ENCODE results near the gene RPL10A. TPM values are rescaled to one million over a fixed set of nuclear protein-coding genes. Genes with fewer than 3 reads are reported as not detected.
A peak's percentile ranks its signal among the peaks of the same experiment; 100 is the strongest.

The RPL10A gene
- 2,473 and 2,643 TPM in 2 replicates for total RNA-seq (2014; rRNA removed; shearing (Covaris generic))
- 1,541 and 1,581 TPM in 2 replicates for total RNA-seq (2022)
- percentile 99 among the genes with signal in this experiment for Bru-seq, nascent RNA
- percentile 99 among the genes with signal in this experiment for BruChase-seq, experiment 1, labeled RNA remaining after a 6-hour chase
- percentile 98 among the genes with signal in this experiment for BruChase-seq, experiment 2, labeled RNA remaining after a 2-hour chase
- long read RNA-seq, transcript RPL10A-204 (6 exons, 962 nt), result minor isoform, 8 of 1,149 reads
- long read RNA-seq, transcript RPL10A-202 (5 exons, 1,063 nt), result minor isoform, 50 of 1,149 reads
- long read RNA-seq, transcript RPL10A-203 (5 exons, 1,069 nt), result minor isoform, 21 of 1,149 reads
- long read RNA-seq, transcript RPL10A-201 (6 exons, 716 nt), result major isoform, 988 of 1,149 reads
- long read RNA-seq, partial matches to known transcripts, result 48 of 1,149 reads
- long read RNA-seq, other reads (novel, unspliced or antisense), result 34 of 1,149 reads

DNA sequence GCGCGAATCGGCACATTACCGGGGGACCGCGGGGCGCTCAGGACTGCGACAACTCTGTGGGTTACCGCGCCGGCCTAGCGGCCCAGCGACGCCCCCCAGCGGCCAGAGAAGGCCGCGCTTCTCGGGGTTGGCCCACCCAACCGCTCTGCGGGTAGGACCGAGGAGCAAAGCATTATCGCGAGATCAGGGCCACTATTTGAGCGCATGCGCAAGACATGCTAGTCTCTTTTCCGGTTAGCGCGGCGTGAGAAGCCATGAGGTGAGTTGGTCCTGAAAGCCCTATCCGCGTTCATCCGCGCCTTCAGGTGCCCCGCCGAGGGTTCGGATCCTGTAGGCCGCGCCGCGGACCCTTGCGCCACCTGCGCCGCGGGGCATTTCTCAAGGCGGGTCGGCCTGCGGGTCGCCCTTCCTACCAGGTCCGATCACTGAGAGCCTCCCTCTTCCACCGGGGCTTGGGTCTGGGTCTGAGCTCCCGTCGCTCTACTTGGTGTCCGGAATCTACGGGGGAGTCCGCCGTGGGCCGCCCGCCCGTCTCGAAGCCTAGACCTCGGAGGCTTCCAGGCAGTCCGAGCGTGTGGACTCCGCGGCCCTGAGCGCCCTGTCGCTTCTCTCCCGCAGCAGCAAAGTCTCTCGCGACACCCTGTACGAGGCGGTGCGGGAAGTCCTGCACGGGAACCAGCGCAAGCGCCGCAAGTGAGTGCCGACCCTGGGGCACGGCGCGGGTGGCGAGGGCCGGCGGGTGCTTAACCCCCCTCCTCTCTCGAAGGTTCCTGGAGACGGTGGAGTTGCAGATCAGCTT is at the start of gene RPL10A:
RPL10A (plus strand) TSS at position 221 of the 799 bp plus-strand sequence; CDS start at position 255, 34 bp downstream.
- Histone ChIP-seq H3K9me3 (ENCODE audit: low read length) (no peaks in the 10 kb centered on the region), H3K4me1 (ENCODE audit: insufficient read depth, low read length, poor library complexity, severe bottlenecking) (peaks cover 38% of the 10 kb centered on the region), H4K20me1 (ENCODE audit: insufficient read depth, low read length) (peaks cover 25% of the 10 kb centered on the region), H3K79me2 (ENCODE audit: insufficient read depth, low read depth, low read length) (peaks cover 32% of the 10 kb centered on the region), H2AFZ (ENCODE audit: low read length) (peak within 1 kb of the TSS; percentile 84), H3K4me2 (ENCODE audit: low read length) (peak within 1 kb of the TSS; percentile 99), H3K9me2 (ENCODE audit: insufficient read depth, low read length) (no peaks in the 10 kb centered on the region), H3K4me3 (ENCODE audit: low read depth, low read length, poor library complexity, severe bottlenecking) (peak within 1 kb of the TSS; percentile 91), H3K36me3 (ENCODE audit: insufficient read depth, low read length) (peaks cover 89% of the 10 kb centered on the region), H3K27ac (ENCODE audit: low read depth, low read length, poor library complexity, severe bottlenecking) (peak within 1 kb of the TSS; percentile 83)
- no peak for TF ChIP-seq EZH2phosphoT487 (IDR thresholded peaks at IDR 0.05; ENCODE audit: borderline replicate concordance, low read depth, low read length)
- TF ChIP-seq, protein P1, sequence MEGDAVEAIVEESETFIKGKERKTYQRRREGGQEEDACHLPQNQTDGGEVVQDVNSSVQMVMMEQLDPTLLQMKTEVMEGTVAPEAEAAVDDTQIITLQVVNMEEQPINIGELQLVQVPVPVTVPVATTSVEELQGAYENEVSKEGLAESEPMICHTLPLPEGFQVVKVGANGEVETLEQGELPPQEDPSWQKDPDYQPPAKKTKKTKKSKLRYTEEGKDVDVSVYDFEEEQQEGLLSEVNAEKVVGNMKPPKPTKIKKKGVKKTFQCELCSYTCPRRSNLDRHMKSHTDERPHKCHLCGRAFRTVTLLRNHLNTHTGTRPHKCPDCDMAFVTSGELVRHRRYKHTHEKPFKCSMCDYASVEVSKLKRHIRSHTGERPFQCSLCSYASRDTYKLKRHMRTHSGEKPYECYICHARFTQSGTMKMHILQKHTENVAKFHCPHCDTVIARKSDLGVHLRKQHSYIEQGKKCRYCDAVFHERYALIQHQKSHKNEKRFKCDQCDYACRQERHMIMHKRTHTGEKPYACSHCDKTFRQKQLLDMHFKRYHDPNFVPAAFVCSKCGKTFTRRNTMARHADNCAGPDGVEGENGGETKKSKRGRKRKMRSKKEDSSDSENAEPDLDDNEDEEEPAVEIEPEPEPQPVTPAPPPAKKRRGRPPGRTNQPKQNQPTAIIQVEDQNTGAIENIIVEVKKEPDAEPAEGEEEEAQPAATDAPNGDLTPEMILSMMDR (conservative IDR thresholded peaks at IDR 0.05; ENCODE audit: low read length), result peak; percentile 95
- intact Hi-C loops (cut with micrococcal nuclease; ENCODE audit: unreplicated experiment), result loop anchor here (1.0 kb wide), 2 partner anchors 126 to 171 kb away; partner anchors contain the start of genes DEF6 and PPARD
- ChIA-PET POLR2A (interaction anchor here (0.5 to 2.1 kb wide), 6 partner anchors 12 to 488 kb away, joined by 3 to 11 read pairs (median 4); partner anchors contain the start of gene FANCE), CTCF (ENCODE audit: unreplicated experiment) (interaction anchor here (0.7 kb wide), 1 partner anchor 14 kb away, joined by 3 read pairs; no protein-coding TSS in a partner anchor)
- TSS peak; percentile 74 for BruUV-seq (replicated peaks)
- DNase-seq (ENCODE audit: low spot score), result peak; percentile 98

DNA sequence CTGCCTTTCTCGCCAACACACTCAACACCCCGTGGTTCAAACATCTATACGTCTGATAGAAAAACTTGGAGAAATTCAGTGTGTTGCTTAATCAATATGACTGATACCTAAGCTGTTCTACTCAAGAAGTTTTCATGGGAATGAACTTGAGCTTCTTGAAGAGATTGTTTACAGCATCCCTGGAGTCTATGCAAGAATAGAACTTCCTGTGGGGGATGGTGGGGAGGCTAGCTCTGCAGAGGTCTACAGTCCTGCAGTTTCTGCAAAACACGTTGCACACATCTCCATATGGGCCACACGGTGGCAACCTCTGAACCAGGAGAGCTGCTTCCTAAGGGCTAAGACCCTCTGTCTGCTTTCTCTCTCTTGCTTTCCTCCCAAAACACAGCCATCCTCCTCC is 48.8 kb upstream of the RPL10A start:
- Histone ChIP-seq H3K9me2 (ENCODE audit: insufficient read depth, low read length) (no peaks in the 10 kb centered on the region), H3K36me3 (ENCODE audit: insufficient read depth, low read length) (peaks cover 6% of the 10 kb centered on the region; the same call in 1 of the 2 replicates), H3K79me2 (ENCODE audit: insufficient read depth, low read depth, low read length) (no peaks in the 10 kb centered on the region), H3K4me1 (ENCODE audit: insufficient read depth, low read length, poor library complexity, severe bottlenecking) (peaks cover 10% of the 10 kb centered on the region), H2AFZ (ENCODE audit: low read length) (no peak overlapping the region), H3K27ac (ENCODE audit: low read depth, low read length, poor library complexity, severe bottlenecking) (no peak overlapping the region), H3K4me3 (ENCODE audit: low read depth, low read length, poor library complexity, severe bottlenecking) (no peak overlapping the region), H3K9me3 (ENCODE audit: low read length) (no peaks in the 10 kb centered on the region), H3K4me2 (ENCODE audit: low read length) (no peak overlapping the region), H4K20me1 (ENCODE audit: insufficient read depth, low read length) (no peaks in the 10 kb centered on the region)
- ChIA-PET CTCF (ENCODE audit: unreplicated experiment) (no interaction called here), POLR2A (interaction anchor here (0.8 to 0.9 kb wide), 2 partner anchors 10 to 28 kb away, joined by 3 to 4 read pairs; no protein-coding TSS in a partner anchor)
- intact Hi-C loops (cut with micrococcal nuclease; ENCODE audit: unreplicated experiment), result no loop called here
- DNase-seq (ENCODE audit: low spot score), result peak; percentile 52
- TF ChIP-seq, protein P1 (conservative IDR thresholded peaks at IDR 0.05; ENCODE audit: low read length), result peak; percentile 62
- TF ChIP-seq EZH2phosphoT487 (IDR thresholded peaks at IDR 0.05; ENCODE audit: borderline replicate concordance, low read depth, low read length), result no peak
- BruUV-seq (replicated peaks), result no TSS peak
